GM20431 (cell line): ENCODE results near the gene KDR.

Experiments
- in situ Hi-C: fragments of 300-500 bp; cut with MseI, MboI; formaldehyde crosslinking; loops from one replicate; pipeline ENCODE4 v1.15.0; 2020; ENCODE audit warnings: low sequenced_read_pairs; ENCODE audit not compliant: unreplicated experiment

KDR gene

GRCh38 chr4:55125087-55125721, at the start of gene KDR:
Gene KDR (minus strand): TSS chr4:55125595. CDS start chr4:55125293, 302 bp downstream.
- in situ Hi-C loops, result no loop called here

GRCh38 chr4:55173580-55173979, 48.2 kb upstream of the KDR start:
- in situ Hi-C loops, result no loop called here

- in situ Hi-C loops, result no loop called here
Observed at GRCh38 chr4:55172694-55173287, 47.4 kb upstream of the KDR start.

- in situ Hi-C loops, result no loop called here
Observed at GRCh38 chr4:55170462-55170861, 45.1 kb upstream of the KDR start.

GRCh38 chr4:55169352-55169961, 44.1 kb upstream of the KDR start:
- in situ Hi-C loops, result no loop called here

- in situ Hi-C loops, result no loop called here
Observed at GRCh38 chr4:55162396-55162795, 37.0 kb upstream of the KDR start.

GRCh38 chr4:55161739-55162138, 36.3 kb upstream of the KDR start:
- in situ Hi-C loops, result no loop called here

GRCh38 chr4:55159851-55160250, 34.5 kb upstream of the KDR start:
- in situ Hi-C loops, result no loop called here

- in situ Hi-C loops, result no loop called here
Observed at GRCh38 chr4:55158957-55159356, 33.6 kb upstream of the KDR start.

- in situ Hi-C loops, result no loop called here
Observed at GRCh38 chr4:55157559-55158277, 32.3 kb upstream of the KDR start.

- in situ Hi-C loops, result no loop called here
Observed at GRCh38 chr4:55154933-55155332, 29.5 kb upstream of the KDR start.

- in situ Hi-C loops, result no loop called here
Observed at GRCh38 chr4:55154290-55154880, 29.0 kb upstream of the KDR start.

- in situ Hi-C loops, result no loop called here
Observed at GRCh38 chr4:55143858-55144257, 18.5 kb upstream of the KDR start.

- in situ Hi-C loops, result no loop called here
Observed at GRCh38 chr4:55138367-55138766, 13.0 kb upstream of the KDR start.

GRCh38 chr4:55136634-55137033, 11.2 kb upstream of the KDR start:
- in situ Hi-C loops, result no loop called here

GRCh38 chr4:55133951-55134350, 8.6 kb upstream of the KDR start:
- in situ Hi-C loops, result no loop called here

- in situ Hi-C loops, result no loop called here
Observed at GRCh38 chr4:55132775-55133174, 7.4 kb upstream of the KDR start.

GRCh38 chr4:55127521-55127920, 2.1 kb upstream of the KDR start:
- in situ Hi-C loops, result no loop called here

- in situ Hi-C loops, result no loop called here
Observed at GRCh38 chr4:55127053-55127452, 1.7 kb upstream of the KDR start.

GRCh38 chr4:55125763-55126541, 557 bp upstream of the KDR start:
- in situ Hi-C loops, result no loop called here
